K562 (cell line): ENCODE measurements around the gene DHODH. TPM values are rescaled to one million over a fixed set of nuclear protein-coding genes. Genes with fewer than 3 reads are reported as not detected.
A peak's percentile ranks its signal among the peaks of the same experiment; 100 is the strongest.

ENCODE experiments used
- ATAC-seq: fragments of 200-7000 bp; cut with Tn5 transposase; 3 replicates; pipeline ENCODE4 v1.9.1; 2020; ENCODE audit warnings: moderate library complexity
- BruUV-seq: library from RNA; stranded (reverse); fragments of 400-500 nt; replicated peaks from 2 replicates; lab custom pipeline; 2021; lab: Mats Ljungman, UMichigan
- CTCF ChIA-PET: fragments of 300-600 bp; formaldehyde crosslinking; extraction: SDS; loops from one replicate; lab custom pipeline; 2021; ENCODE audit warnings: low intra/inter-chr PET ratio; lab: Yijun Ruan, JAX
- POLR2A ChIA-PET: fragments of 300-600, 350-650 bp; sonication (Branson Sonifier 250); formaldehyde crosslinking; extraction: SDS; loops from one replicate; lab custom pipeline; 2021; ENCODE audit warnings: antibody characterized with exemption, inconsistent platforms; lab: Yijun Ruan, JAX
- DNase-seq, 4 experiments: peaks; one replicate each; pipeline versions ENCODE4 v3.0.0 to v3.0.0-alpha.2; 2011 to 2018; ENCODE audit warnings: low spot score in 3 of 4, mixed read lengths in 3 of 4; ENCODE audit errors: extremely low read depth in 1 of 4
- FAIRE-seq: peaks from 2 replicates; lab custom pipeline; 2011; peaks lifted over from hg19 to GRCh38; lab: Jason Lieb, UNC
- H2AFZ ChIP-seq: 2 replicates; pipeline ENCODE4 v1.6.0; 2011; ENCODE audit warnings: low read depth, low read length, control low read depth, inconsistent platforms
- H3K27ac ChIP-seq: fragments of 200-600 bp; 3 replicates; pipeline ENCODE4 v1.8.0; 2011; ENCODE audit warnings: low read depth, mild to moderate bottlenecking, control low read depth, inconsistent platforms, low read length, moderate library complexity, mixed read lengths; ENCODE audit errors: extremely low read depth
- H3K27me3 ChIP-seq, 2 experiments: fragments of 300-600 bp in 1 of 2; 2 replicates in 1 of 2; 3 replicates in 1 of 2; pipeline versions ENCODE4 v1.6.0 to v1.8.0; 2011; ENCODE audit warnings: inconsistent platforms in 2 of 2, low read length in 2 of 2, mild to moderate bottlenecking in 1 of 2, mixed read lengths in 1 of 2, moderate library complexity in 1 of 2; ENCODE audit not compliant: control insufficient read depth in 2 of 2, insufficient read depth in 2 of 2
- H3K36me3 ChIP-seq: fragments of 300-600 bp; 3 replicates; pipeline ENCODE4 v1.8.0; 2011; ENCODE audit warnings: mild to moderate bottlenecking, low read length, inconsistent platforms; ENCODE audit not compliant: control insufficient read depth, insufficient read depth
- H3K4me1 ChIP-seq, 2 experiments: fragments of 200-600 bp in 1 of 2; replicated peaks in 1 of 2; 2 replicates in 1 of 2; 3 replicates in 1 of 2; pipeline versions ENCODE4 v1.5.1 to v1.8.0; 2011; ENCODE audit warnings: inconsistent platforms in 2 of 2, low read length in 2 of 2, mild to moderate bottlenecking in 1 of 2, mixed read lengths in 1 of 2, moderate library complexity in 1 of 2; ENCODE audit not compliant: control insufficient read depth in 2 of 2, insufficient read depth in 2 of 2
- H3K4me2 ChIP-seq: 2 replicates; pipeline ENCODE4 v1.6.1; 2011; ENCODE audit warnings: low read length, control low read depth, inconsistent platforms, mixed read lengths; ENCODE audit not compliant: insufficient read depth
- H3K4me3 ChIP-seq: fragments of 200-600 bp; sonication (generic), shearing (Covaris generic); 2 replicates; pipeline ENCODE4 v1.5.1; 2016; ENCODE audit warnings: control low read depth, inconsistent platforms
- H3K79me2 ChIP-seq: fragments of 200-600 bp; 3 replicates; pipeline ENCODE4 v1.8.0; 2011; ENCODE audit warnings: low read length, inconsistent platforms; ENCODE audit not compliant: control insufficient read depth, insufficient read depth
- H3K9ac ChIP-seq, 2 experiments: 2 replicates each; pipeline versions ENCODE4 v1.6.0 to v1.6.1; 2011; ENCODE audit warnings: low read depth in 2 of 2, low read length in 2 of 2, control low read depth in 1 of 2, inconsistent platforms in 1 of 2, mild to moderate bottlenecking in 1 of 2, mixed read lengths in 1 of 2; ENCODE audit not compliant: insufficient read depth in 1 of 2
- H3K9me1 ChIP-seq: one replicate; pipeline ENCODE4 v1.6.0; 2011; ENCODE audit warnings: inconsistent platforms, mild to moderate bottlenecking, low read length, moderate library complexity; ENCODE audit not compliant: control insufficient read depth, insufficient read depth
- H3K9me3 ChIP-seq: replicated peaks from 2 replicates; pipeline ENCODE4 v1.5.1; 2011; ENCODE audit warnings: low read depth, low read length, inconsistent platforms; ENCODE audit not compliant: control insufficient read depth, insufficient read depth
- H4K20me1 ChIP-seq: replicated peaks from 2 replicates; pipeline ENCODE4 v1.6.1; 2011; ENCODE audit warnings: low read length, inconsistent platforms, mixed read lengths; ENCODE audit not compliant: control insufficient read depth, insufficient read depth
- ARID2 ChIP-seq: fragments of 450-650 bp; IDR thresholded peaks from 2 replicates; pipeline ENCODE4 v1.6.1; 2017; ENCODE audit warnings: antibody characterized with exemption, mild to moderate bottlenecking
- CBFB ChIP-seq: sonication (generic); formaldehyde crosslinking; IDR thresholded peaks from 2 replicates; pipeline ENCODE4 v1.4.0; 2020; ENCODE audit warnings: mild to moderate bottlenecking, missing genetic modification reagents
- DACH1 ChIP-seq: fragments of 450-650 bp; IDR thresholded peaks from 2 replicates; pipeline ENCODE4 v1.6.1; 2018; ENCODE audit not compliant: partially characterized antibody
- GABPB2 ChIP-seq: fragments of 250-450 bp; sonication (Bioruptor Pico); conservative IDR thresholded peaks from 2 replicates; pipeline ENCODE4 v1.5.1; 2021; ENCODE audit warnings: mild to moderate bottlenecking
- PHB2 ChIP-seq: fragments of 450-650 bp; IDR thresholded peaks from 2 replicates; pipeline ENCODE4 v1.6.1; 2017; ENCODE audit warnings: low read depth
- PYGO2 ChIP-seq: fragments of 450-650 bp; IDR thresholded peaks from 2 replicates; pipeline ENCODE4 v1.6.1; 2016; ENCODE audit warnings: mild to moderate bottlenecking, missing genetic modification characterization, moderate library complexity, missing compliant biosample characterization
- RBM22 ChIP-seq: fragments of 200-400 bp; formaldehyde crosslinking; IDR thresholded peaks from 2 replicates; pipeline ENCODE4 v1.6.1; 2018; ENCODE audit warnings: low read length, low read depth; ENCODE audit not compliant: poor library complexity, severe bottlenecking
- ZEB2 ChIP-seq: fragments of 450-650 bp; IDR thresholded peaks from 2 replicates; pipeline ENCODE4 v1.6.1; 2016
- in situ Hi-C: fragments of 300-500 bp; cut with MboI; formaldehyde crosslinking; loops from 4 replicates; pipeline ENCODE4 v1.15.0; 2018; ENCODE audit warnings: inconsistent platforms, mixed read lengths
- intact Hi-C: fragments of 100-400 bp; cut with micrococcal nuclease; formaldehyde crosslinking; loops from 2 replicates; pipeline ENCODE4 v1.14.2; 2022
- polyA plus RNA-seq, 8 experiments: library from polyadenylated mRNA; depleted of rRNA in 4 of 8; stranded (reverse) in 5 of 8; unstranded in 3 of 8; fragments of >200 nt; fragmentation: Nextera tagmentation in 2 of 8; fragmentation: Illumina TruSeq in 1 of 8; extraction: Ambion mirVana in 2 of 8; extraction: Trizol in 1 of 8; gene quantifications; 2 replicates each; pipeline versions ENCODE4 v1.2.1 to v1.2.3, GENCODE V29; 2011 to 2014; ENCODE audit warnings: inconsistent platforms in 1 of 8, missing spikeins in 1 of 8
- total RNA-seq, 7 experiments: library from RNA; depleted of rRNA in 6 of 7; stranded (reverse); fragments of >200 nt in 6 of 7; fragmentation: Illumina TruSeq in 2 of 7; extraction: Trizol in 2 of 7; gene quantifications; 2 replicates each; pipeline versions ENCODE4 v1.2.1 to v1.2.3, GENCODE V29; 2011 to 2021; ENCODE audit warnings: low replicate concordance in 1 of 7
- TF ChIP-seq, protein P1 (sequence below): fragments of 450-650 bp; IDR thresholded peaks from 2 replicates; pipeline ENCODE4 v1.6.1; 2016; ENCODE audit warnings: mild to moderate bottlenecking
- TF ChIP-seq, protein P2 (sequence below): fragments of 250-450 bp; sonication (Bioruptor Pico); IDR thresholded peaks from 2 replicates; pipeline ENCODE4 v1.4.0; 2020; ENCODE audit warnings: mild to moderate bottlenecking, moderate library complexity
- TF ChIP-seq, protein P3 (sequence below), 2 experiments: IDR thresholded peaks in 1 of 2; conservative IDR thresholded peaks in 1 of 2; 2 replicates each; pipeline ENCODE4 v1.6.1; 2016; ENCODE audit warnings: low read depth in 2 of 2, mild to moderate bottlenecking in 1 of 2, missing compliant biosample characterization in 1 of 2, missing genetic modification characterization in 1 of 2, moderate library complexity in 1 of 2
- TF ChIP-seq, protein P4 (sequence below): fragments of 250-450 bp; sonication (Bioruptor Pico); IDR thresholded peaks from 2 replicates; pipeline ENCODE4 v1.5.1; 2021; ENCODE audit warnings: mild to moderate bottlenecking
- TF ChIP-seq, protein P5 (sequence below): fragments of 250-450 bp; sonication (Bioruptor Pico); IDR thresholded peaks from 2 replicates; pipeline ENCODE4 v1.5.0; 2021

DHODH gene
- total and polyA plus RNA-seq, 9 of the 15 experiments (the other 6 are each of a cell fraction or from before 2014, with no cell fraction given): 4.3 to 19.9 (median 12.7) TPM

DNA sequence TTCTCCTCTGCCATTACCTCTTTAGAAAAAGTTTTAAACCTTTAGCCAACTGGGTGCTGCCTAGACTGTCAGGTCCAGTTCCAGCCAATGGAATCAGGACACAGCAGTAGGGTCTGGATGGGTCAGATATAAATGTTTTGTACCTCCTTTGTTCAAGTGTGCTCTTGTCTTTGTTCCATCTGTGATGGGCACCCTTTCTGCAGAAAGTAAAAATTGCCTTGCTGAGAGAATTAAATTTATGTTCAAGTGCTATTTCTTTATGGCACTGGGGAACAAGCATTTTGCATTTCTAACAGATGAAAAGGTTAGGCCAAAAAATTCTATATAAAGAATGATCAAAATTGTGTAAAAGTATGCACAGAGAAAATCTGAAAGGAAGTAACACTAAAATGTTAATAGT lies 40.6 kb downstream of the DHODH start:
- H4K20me1 ChIP-seq: no peaks in the 10 kb centered on the region
- no peak for FAIRE-seq
- in situ Hi-C loops: no loop called here
- H3K4me2 ChIP-seq: no peak overlapping the region
- no peak overlapping the region for H3K9ac ChIP-seq
- BruUV-seq: no TSS peak
- H3K36me3 ChIP-seq: no peaks in the 10 kb centered on the region
- ChIA-PET POLR2A (interaction anchor here (0.6 to 1.0 kb wide), 2 partner anchors 9 to 11 kb away, joined by 3 read pairs; no protein-coding TSS in a partner anchor), CTCF (no interaction called here)
- no peak overlapping the region for H3K27ac ChIP-seq
- no peaks in the 10 kb centered on the region for H3K79me2 ChIP-seq
- H3K27me3 ChIP-seq: peaks cover 0 to 7% of the 10 kb centered on the region in 2 experiments; a peak in 1 of 5 replicates
- no peaks in the 10 kb centered on the region for H3K9me3 ChIP-seq
- H3K4me3 ChIP-seq: no peak overlapping the region
- no peaks in the 10 kb centered on the region; a peak in 2 of 5 replicates for H3K4me1 ChIP-seq
- ATAC-seq: no peak
- intact Hi-C loops: no loop called here
- no peak overlapping the region for H2AFZ ChIP-seq
- DNase-seq: no peak
- no peaks in the 10 kb centered on the region for H3K9me1 ChIP-seq
- TF ChIP-seq PHB2 (no peak), GABPB2 (CRISPR knock-in tag) (no peak), ARID2 (no peak), DACH1 (no peak), CBFB (CRISPR knock-in tag) (no peak), ZEB2 (0 out of 2 replicates have a peak, but pooled peaks have one; percentile 27), RBM22 (no peak), PYGO2 (tag) (no peak)
- TF ChIP-seq, protein P1, sequence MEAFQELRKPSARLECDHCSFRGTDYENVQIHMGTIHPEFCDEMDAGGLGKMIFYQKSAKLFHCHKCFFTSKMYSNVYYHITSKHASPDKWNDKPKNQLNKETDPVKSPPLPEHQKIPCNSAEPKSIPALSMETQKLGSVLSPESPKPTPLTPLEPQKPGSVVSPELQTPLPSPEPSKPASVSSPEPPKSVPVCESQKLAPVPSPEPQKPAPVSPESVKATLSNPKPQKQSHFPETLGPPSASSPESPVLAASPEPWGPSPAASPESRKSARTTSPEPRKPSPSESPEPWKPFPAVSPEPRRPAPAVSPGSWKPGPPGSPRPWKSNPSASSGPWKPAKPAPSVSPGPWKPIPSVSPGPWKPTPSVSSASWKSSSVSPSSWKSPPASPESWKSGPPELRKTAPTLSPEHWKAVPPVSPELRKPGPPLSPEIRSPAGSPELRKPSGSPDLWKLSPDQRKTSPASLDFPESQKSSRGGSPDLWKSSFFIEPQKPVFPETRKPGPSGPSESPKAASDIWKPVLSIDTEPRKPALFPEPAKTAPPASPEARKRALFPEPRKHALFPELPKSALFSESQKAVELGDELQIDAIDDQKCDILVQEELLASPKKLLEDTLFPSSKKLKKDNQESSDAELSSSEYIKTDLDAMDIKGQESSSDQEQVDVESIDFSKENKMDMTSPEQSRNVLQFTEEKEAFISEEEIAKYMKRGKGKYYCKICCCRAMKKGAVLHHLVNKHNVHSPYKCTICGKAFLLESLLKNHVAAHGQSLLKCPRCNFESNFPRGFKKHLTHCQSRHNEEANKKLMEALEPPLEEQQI: no peak
- TF ChIP-seq, protein P2, sequence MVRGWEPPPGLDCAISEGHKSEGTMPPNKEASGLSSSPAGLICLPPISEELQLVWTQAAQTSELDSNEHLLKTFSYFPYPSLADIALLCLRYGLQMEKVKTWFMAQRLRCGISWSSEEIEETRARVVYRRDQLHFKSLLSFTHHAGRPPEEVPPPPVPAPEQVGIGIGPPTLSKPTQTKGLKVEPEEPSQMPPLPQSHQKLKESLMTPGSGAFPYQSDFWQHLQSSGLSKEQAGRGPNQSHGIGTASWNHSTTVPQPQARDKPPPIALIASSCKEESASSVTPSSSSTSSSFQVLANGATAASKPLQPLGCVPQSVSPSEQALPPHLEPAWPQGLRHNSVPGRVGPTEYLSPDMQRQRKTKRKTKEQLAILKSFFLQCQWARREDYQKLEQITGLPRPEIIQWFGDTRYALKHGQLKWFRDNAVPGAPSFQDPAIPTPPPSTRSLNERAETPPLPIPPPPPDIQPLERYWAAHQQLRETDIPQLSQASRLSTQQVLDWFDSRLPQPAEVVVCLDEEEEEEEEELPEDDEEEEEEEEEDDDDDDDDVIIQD (CRISPR knock-in tag): no peak
- TF ChIP-seq, protein P3, sequence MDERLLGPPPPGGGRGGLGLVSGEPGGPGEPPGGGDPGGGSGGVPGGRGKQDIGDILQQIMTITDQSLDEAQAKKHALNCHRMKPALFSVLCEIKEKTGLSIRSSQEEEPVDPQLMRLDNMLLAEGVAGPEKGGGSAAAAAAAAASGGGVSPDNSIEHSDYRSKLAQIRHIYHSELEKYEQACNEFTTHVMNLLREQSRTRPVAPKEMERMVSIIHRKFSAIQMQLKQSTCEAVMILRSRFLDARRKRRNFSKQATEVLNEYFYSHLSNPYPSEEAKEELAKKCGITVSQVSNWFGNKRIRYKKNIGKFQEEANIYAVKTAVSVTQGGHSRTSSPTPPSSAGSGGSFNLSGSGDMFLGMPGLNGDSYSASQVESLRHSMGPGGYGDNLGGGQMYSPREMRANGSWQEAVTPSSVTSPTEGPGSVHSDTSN (CRISPR knock-in tag; IDR thresholded peaks at IDR 0.05; ENCODE audit: low read depth): no peak
- TF ChIP-seq, protein P3 (tag; conservative IDR thresholded peaks at IDR 0.05; ENCODE audit: low read depth): no peak
- TF ChIP-seq, protein P4, sequence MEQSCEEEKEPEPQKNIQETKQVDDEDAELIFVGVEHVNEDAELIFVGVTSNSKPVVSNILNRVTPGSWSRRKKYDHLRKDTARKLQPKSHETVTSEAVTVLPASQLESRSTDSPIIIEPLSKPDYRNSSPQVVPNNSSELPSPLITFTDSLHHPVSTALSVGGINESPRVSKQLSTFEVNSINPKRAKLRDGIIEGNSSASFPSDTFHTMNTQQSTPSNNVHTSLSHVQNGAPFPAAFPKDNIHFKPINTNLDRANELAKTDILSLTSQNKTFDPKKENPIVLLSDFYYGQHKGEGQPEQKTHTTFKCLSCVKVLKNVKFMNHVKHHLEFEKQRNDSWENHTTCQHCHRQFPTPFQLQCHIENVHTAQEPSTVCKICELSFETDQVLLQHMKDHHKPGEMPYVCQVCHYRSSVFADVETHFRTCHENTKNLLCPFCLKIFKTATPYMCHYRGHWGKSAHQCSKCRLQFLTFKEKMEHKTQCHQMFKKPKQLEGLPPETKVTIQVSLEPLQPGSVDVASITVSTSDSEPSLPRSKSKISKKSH: 0 out of 2 replicates have a peak, but pooled peaks have one; percentile 41
- TF ChIP-seq, protein P5, sequence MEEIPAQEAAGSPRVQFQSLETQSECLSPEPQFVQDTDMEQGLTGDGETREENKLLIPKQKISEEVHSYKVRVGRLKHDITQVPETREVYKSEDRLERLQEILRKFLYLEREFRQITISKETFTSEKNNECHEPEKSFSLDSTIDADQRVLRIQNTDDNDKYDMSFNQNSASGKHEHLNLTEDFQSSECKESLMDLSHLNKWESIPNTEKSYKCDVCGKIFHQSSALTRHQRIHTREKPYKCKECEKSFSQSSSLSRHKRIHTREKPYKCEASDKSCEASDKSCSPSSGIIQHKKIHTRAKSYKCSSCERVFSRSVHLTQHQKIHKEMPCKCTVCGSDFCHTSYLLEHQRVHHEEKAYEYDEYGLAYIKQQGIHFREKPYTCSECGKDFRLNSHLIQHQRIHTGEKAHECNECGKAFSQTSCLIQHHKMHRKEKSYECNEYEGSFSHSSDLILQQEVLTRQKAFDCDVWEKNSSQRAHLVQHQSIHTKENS (CRISPR knock-in tag): no peak
